ENCODE results near the gene PLPPR1.

Gene PLPPR1

GRCh38 chr9:101025940-101026339, 2.6 kb upstream of the PLPPR1 start:
- H3K36me3 ChIP-seq (ENCODE audit: control insufficient read depth, insufficient read depth, low read length): no peaks in the 10 kb centered on the region
- H3K4me3 ChIP-seq (ENCODE audit: insufficient read depth, low read depth, low read length, poor library complexity, severe bottlenecking): no peak overlapping the region
- no peak overlapping the region for H3K27ac ChIP-seq (ENCODE audit: insufficient read depth, low read length, poor library complexity, severe bottlenecking)
- no peaks in the 10 kb centered on the region for H3K27me3 ChIP-seq (replicated peaks; ENCODE audit: control insufficient read depth, insufficient read depth, low read length, poor library complexity, severe bottlenecking)
- no peaks in the 10 kb centered on the region for H3K9me3 ChIP-seq (ENCODE audit: control insufficient read depth, low read length)
- DNase-seq: no peak
- H3K4me1 ChIP-seq (ENCODE audit: control insufficient read depth, insufficient read depth, low read length, poor library complexity, severe bottlenecking): no peaks in the 10 kb centered on the region

- Histone ChIP-seq H3K36me3 (ENCODE audit: control insufficient read depth, insufficient read depth, low read length) (no peaks in the 10 kb centered on the region), H3K4me3 (ENCODE audit: insufficient read depth, low read depth, low read length, poor library complexity, severe bottlenecking) (no peak overlapping the region), H3K4me1 (ENCODE audit: control insufficient read depth, insufficient read depth, low read length, poor library complexity, severe bottlenecking) (no peaks in the 10 kb centered on the region), H3K27ac (ENCODE audit: insufficient read depth, low read length, poor library complexity, severe bottlenecking) (no peak overlapping the region), H3K27me3 (replicated peaks; ENCODE audit: control insufficient read depth, insufficient read depth, low read length, poor library complexity, severe bottlenecking) (no peaks in the 10 kb centered on the region), H3K9me3 (ENCODE audit: control insufficient read depth, low read length) (no peaks in the 10 kb centered on the region)
- DNase-seq: no peak
Measured at GRCh38 chr9:101026824-101027223, 1.7 kb upstream of the PLPPR1 start.

DNA sequence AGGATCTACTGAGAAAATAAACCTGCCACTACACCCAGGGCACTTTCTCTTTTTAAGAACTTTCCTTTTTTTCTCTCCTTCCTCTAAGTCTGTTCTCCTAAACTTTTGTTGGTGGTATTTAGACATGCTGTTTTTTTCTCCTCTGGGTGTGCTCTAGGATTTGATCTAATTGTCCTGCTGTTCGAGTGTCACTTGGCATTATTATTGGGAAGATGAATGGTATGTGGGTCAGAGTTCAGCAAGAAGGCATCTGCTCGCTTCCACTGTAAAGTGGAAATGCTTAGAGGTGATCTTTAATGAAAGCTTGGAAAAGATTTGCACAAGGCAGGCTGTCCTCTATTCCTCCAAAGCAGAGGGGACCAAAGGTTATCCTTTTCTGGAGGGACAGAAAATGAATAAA, 1.3 kb upstream of the PLPPR1 start:
- H3K4me3 ChIP-seq (ENCODE audit: insufficient read depth, low read depth, low read length, poor library complexity, severe bottlenecking): no peak overlapping the region
- H3K4me1 ChIP-seq (ENCODE audit: control insufficient read depth, insufficient read depth, low read length, poor library complexity, severe bottlenecking): no peaks in the 10 kb centered on the region
- H3K27me3 ChIP-seq (replicated peaks; ENCODE audit: control insufficient read depth, insufficient read depth, low read length, poor library complexity, severe bottlenecking): no peaks in the 10 kb centered on the region
- H3K36me3 ChIP-seq (ENCODE audit: control insufficient read depth, insufficient read depth, low read length): no peaks in the 10 kb centered on the region
- no peaks in the 10 kb centered on the region for H3K9me3 ChIP-seq (ENCODE audit: control insufficient read depth, low read length)
- no peak overlapping the region for H3K27ac ChIP-seq (ENCODE audit: insufficient read depth, low read length, poor library complexity, severe bottlenecking)
- no peak for DNase-seq

DNA sequence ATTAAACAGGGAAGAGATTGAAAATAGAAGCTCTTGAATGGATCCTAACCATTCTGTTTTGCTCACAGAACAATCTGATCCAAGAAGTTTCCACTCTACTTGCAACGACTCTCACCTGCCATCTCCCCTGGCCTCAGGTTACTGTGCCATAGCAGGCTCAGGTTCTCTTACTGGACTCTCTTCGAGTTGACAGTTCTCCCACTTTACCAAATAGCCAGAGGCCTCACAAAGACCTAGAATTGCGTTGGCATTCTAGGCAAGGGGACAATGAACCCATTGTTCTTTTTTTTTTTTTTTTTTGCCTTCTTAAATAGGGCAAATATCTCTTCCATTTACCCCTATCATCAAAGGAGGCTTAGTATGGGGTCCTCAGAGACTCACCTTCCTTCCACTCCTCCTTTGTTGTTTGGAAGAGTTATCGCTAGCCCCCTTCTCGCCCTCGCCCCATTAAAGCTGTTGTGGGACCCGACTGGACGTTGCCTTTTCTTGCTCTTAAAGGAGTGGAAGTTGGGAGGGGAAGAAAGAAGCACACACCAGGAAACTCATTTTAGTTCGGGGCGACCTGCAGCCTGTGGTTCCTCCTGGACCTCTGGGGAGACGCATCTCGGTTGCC, 688 bp upstream of the PLPPR1 start:
- no peak for DNase-seq
- Histone ChIP-seq H3K4me3 (ENCODE audit: insufficient read depth, low read depth, low read length, poor library complexity, severe bottlenecking) (no peak overlapping the region), H3K36me3 (ENCODE audit: control insufficient read depth, insufficient read depth, low read length) (no peaks in the 10 kb centered on the region), H3K27me3 (replicated peaks; ENCODE audit: control insufficient read depth, insufficient read depth, low read length, poor library complexity, severe bottlenecking) (no peaks in the 10 kb centered on the region), H3K4me1 (ENCODE audit: control insufficient read depth, insufficient read depth, low read length, poor library complexity, severe bottlenecking) (no peaks in the 10 kb centered on the region), H3K27ac (ENCODE audit: insufficient read depth, low read length, poor library complexity, severe bottlenecking) (no peak overlapping the region), H3K9me3 (ENCODE audit: control insufficient read depth, low read length) (no peaks in the 10 kb centered on the region)

DNA sequence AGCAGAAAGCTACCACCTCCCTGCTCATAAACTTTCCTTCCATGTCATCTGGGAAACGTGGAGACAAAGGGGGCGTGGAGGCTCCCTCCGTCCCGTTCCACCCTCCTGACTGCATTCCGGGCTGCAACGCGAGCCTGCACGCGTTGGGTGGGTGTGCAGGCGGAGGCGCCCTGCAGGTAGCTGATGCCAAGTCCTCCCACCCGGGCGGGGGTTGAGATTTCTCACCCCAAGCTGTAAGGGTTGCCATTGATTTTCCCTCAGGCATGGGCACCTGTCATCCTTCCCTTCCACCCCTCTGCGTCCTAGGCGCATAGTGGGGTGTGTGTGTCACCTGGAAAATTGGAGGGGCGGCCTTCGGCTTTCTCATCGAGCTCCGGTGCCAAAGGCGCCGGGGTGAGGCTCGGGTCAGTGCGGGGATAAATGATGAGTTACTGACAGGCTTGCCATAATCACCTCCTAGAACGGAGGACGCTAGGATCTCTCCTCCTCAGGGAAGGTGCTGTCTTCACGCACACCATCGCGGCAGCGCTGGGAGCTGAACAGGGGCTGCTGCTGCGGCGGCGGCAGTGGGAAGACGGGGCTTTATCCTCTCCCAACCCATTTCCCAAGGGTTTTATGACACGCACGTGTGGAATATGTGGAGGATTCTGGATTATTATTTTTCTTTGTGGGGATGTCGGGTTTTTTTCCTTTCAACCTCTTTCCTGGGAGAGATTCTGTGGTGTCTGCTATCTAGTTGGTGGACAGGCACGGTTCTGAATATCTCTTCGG, 973 bp downstream of the PLPPR1 start:
- Histone ChIP-seq H3K27me3 (replicated peaks; ENCODE audit: control insufficient read depth, insufficient read depth, low read length, poor library complexity, severe bottlenecking) (no peaks in the 10 kb centered on the region), H3K36me3 (ENCODE audit: control insufficient read depth, insufficient read depth, low read length) (no peaks in the 10 kb centered on the region), H3K9me3 (ENCODE audit: control insufficient read depth, low read length) (no peaks in the 10 kb centered on the region), H3K4me3 (ENCODE audit: insufficient read depth, low read depth, low read length, poor library complexity, severe bottlenecking) (no peak overlapping the region), H3K27ac (ENCODE audit: insufficient read depth, low read length, poor library complexity, severe bottlenecking) (no peak overlapping the region), H3K4me1 (ENCODE audit: control insufficient read depth, insufficient read depth, low read length, poor library complexity, severe bottlenecking) (no peaks in the 10 kb centered on the region)
- no peak for DNase-seq

- H3K27me3 ChIP-seq (replicated peaks; ENCODE audit: control insufficient read depth, insufficient read depth, low read length, poor library complexity, severe bottlenecking): no peaks in the 10 kb centered on the region
Measured at GRCh38 chr9:101030086-101030391, 1.5 kb downstream of the PLPPR1 start.

GRCh38 chr9:101032426-101032825, 3.9 kb downstream of the PLPPR1 start:
- no peak overlapping the region for H3K4me3 ChIP-seq (ENCODE audit: insufficient read depth, low read depth, low read length, poor library complexity, severe bottlenecking)
- no peaks in the 10 kb centered on the region for H3K4me1 ChIP-seq (ENCODE audit: control insufficient read depth, insufficient read depth, low read length, poor library complexity, severe bottlenecking)
- no peak for DNase-seq
- no peak overlapping the region for H3K27ac ChIP-seq (ENCODE audit: insufficient read depth, low read length, poor library complexity, severe bottlenecking)
- no peaks in the 10 kb centered on the region for H3K9me3 ChIP-seq (ENCODE audit: control insufficient read depth, low read length)
- H3K27me3 ChIP-seq (replicated peaks; ENCODE audit: control insufficient read depth, insufficient read depth, low read length, poor library complexity, severe bottlenecking): no peaks in the 10 kb centered on the region
- no peaks in the 10 kb centered on the region for H3K36me3 ChIP-seq (ENCODE audit: control insufficient read depth, insufficient read depth, low read length)

More at GRCh38 chr9:101030086-101030391, 1.5 kb downstream of the PLPPR1 start:
- H3K27ac ChIP-seq (ENCODE audit: insufficient read depth, low read length, poor library complexity, severe bottlenecking): no peak overlapping the region
- H3K36me3 ChIP-seq (ENCODE audit: control insufficient read depth, insufficient read depth, low read length): no peaks in the 10 kb centered on the region
- H3K9me3 ChIP-seq (ENCODE audit: control insufficient read depth, low read length): no peaks in the 10 kb centered on the region
- DNase-seq: no peak
- H3K4me1 ChIP-seq (ENCODE audit: control insufficient read depth, insufficient read depth, low read length, poor library complexity, severe bottlenecking): no peaks in the 10 kb centered on the region
- H3K4me3 ChIP-seq (ENCODE audit: insufficient read depth, low read depth, low read length, poor library complexity, severe bottlenecking): no peak overlapping the region

DNA sequence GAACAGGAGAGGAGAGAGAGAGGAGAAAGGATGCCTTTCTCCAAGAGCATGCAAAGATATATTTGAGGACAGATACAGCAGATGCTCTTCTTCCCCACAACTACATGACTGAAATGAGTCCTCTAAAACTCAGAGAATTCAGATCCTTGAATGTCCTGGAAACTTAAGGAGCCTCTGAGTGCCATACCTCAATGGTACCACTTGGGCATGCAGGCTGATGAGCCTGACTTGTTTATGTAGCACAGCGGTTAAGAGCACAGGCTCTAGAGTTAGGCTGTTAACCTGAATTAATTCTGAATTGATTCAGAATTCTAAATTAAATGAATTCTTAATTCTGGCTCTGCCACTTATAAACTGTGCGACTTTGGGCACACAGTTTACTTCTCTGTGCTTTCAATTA, 5.7 kb downstream of the PLPPR1 start:
- no peaks in the 10 kb centered on the region for H3K9me3 ChIP-seq (ENCODE audit: control insufficient read depth, low read length)
- no peak overlapping the region for H3K27ac ChIP-seq (ENCODE audit: insufficient read depth, low read length, poor library complexity, severe bottlenecking)
- no peak for DNase-seq
- no peaks in the 10 kb centered on the region for H3K27me3 ChIP-seq (replicated peaks; ENCODE audit: control insufficient read depth, insufficient read depth, low read length, poor library complexity, severe bottlenecking)
- no peak overlapping the region for H3K4me3 ChIP-seq (ENCODE audit: insufficient read depth, low read depth, low read length, poor library complexity, severe bottlenecking)
- H3K36me3 ChIP-seq (ENCODE audit: control insufficient read depth, insufficient read depth, low read length): no peaks in the 10 kb centered on the region
- no peaks in the 10 kb centered on the region for H3K4me1 ChIP-seq (ENCODE audit: control insufficient read depth, insufficient read depth, low read length, poor library complexity, severe bottlenecking)

GRCh38 chr9:101035098-101035497, 6.6 kb downstream of the PLPPR1 start:
- no peak overlapping the region for H3K27ac ChIP-seq (ENCODE audit: insufficient read depth, low read length, poor library complexity, severe bottlenecking)
- H3K36me3 ChIP-seq (ENCODE audit: control insufficient read depth, insufficient read depth, low read length): no peaks in the 10 kb centered on the region
- no peak overlapping the region for H3K4me3 ChIP-seq (ENCODE audit: insufficient read depth, low read depth, low read length, poor library complexity, severe bottlenecking)
- no peak for DNase-seq
- no peaks in the 10 kb centered on the region for H3K4me1 ChIP-seq (ENCODE audit: control insufficient read depth, insufficient read depth, low read length, poor library complexity, severe bottlenecking)
- no peaks in the 10 kb centered on the region for H3K9me3 ChIP-seq (ENCODE audit: control insufficient read depth, low read length)
- no peaks in the 10 kb centered on the region for H3K27me3 ChIP-seq (replicated peaks; ENCODE audit: control insufficient read depth, insufficient read depth, low read length, poor library complexity, severe bottlenecking)

GRCh38 chr9:101037430-101037829, 8.9 kb downstream of the PLPPR1 start:
- Histone ChIP-seq H3K36me3 (ENCODE audit: control insufficient read depth, insufficient read depth, low read length) (no peaks in the 10 kb centered on the region), H3K4me1 (ENCODE audit: control insufficient read depth, insufficient read depth, low read length, poor library complexity, severe bottlenecking) (no peaks in the 10 kb centered on the region), H3K4me3 (ENCODE audit: insufficient read depth, low read depth, low read length, poor library complexity, severe bottlenecking) (no peak overlapping the region), H3K27ac (ENCODE audit: insufficient read depth, low read length, poor library complexity, severe bottlenecking) (no peak overlapping the region), H3K27me3 (replicated peaks; ENCODE audit: control insufficient read depth, insufficient read depth, low read length, poor library complexity, severe bottlenecking) (no peaks in the 10 kb centered on the region), H3K9me3 (ENCODE audit: control insufficient read depth, low read length) (no peaks in the 10 kb centered on the region)
- no peak for DNase-seq

Measured in effector memory CD4-positive, alpha-beta T cell (primary cell).